Measurements from ENCODE around the gene DNAH1.

DNAH1 gene

GRCh38 chr3:52343946-52344600, 28.0 kb downstream of the DNAH1 start:
- DNase-seq = no peak

GRCh38 chr3:52345521-52346109, 29.5 kb downstream of the DNAH1 start:
- DNase-seq = no peak

- no peak for DNase-seq
Observed at GRCh38 chr3:52346623-52347530, 30.8 kb downstream of the DNAH1 start.

- DNase-seq = no peak
Observed at GRCh38 chr3:52347716-52348635, 31.9 kb downstream of the DNAH1 start.

GRCh38 chr3:52349131-52349530, 33.0 kb downstream of the DNAH1 start:
- no peak for DNase-seq

- DNase-seq = no peak
Observed at GRCh38 chr3:52349611-52350395, 33.7 kb downstream of the DNAH1 start.

GRCh38 chr3:52350416-52350815, 34.3 kb downstream of the DNAH1 start:
- no peak for DNase-seq

- DNase-seq = no peak
Observed at GRCh38 chr3:52350981-52351761, 35.1 kb downstream of the DNAH1 start.

- no peak for DNase-seq
Observed at GRCh38 chr3:52351762-52352368, 35.7 kb downstream of the DNAH1 start.

- DNase-seq = no peak
Observed at GRCh38 chr3:52352566-52352965, 36.4 kb downstream of the DNAH1 start.

- no peak for DNase-seq
Observed at GRCh38 chr3:52353291-52353855, 37.3 kb downstream of the DNAH1 start.

GRCh38 chr3:52354676-52355075, 38.6 kb downstream of the DNAH1 start:
- DNase-seq = no peak

- DNase-seq = no peak
Observed at GRCh38 chr3:52355526-52355925, 39.4 kb downstream of the DNAH1 start.

GRCh38 chr3:52356126-52356525, 40.0 kb downstream of the DNAH1 start:
- DNase-seq = no peak

- no peak for DNase-seq
Observed at GRCh38 chr3:52357151-52358080, 41.3 kb downstream of the DNAH1 start.

GRCh38 chr3:52358362-52358940, 42.3 kb downstream of the DNAH1 start:
- DNase-seq = no peak

GRCh38 chr3:52359116-52359855, 43.2 kb downstream of the DNAH1 start:
- no peak for DNase-seq

- no peak for DNase-seq
Observed at GRCh38 chr3:52361011-52361410, 44.9 kb downstream of the DNAH1 start.

Measured in hematopoietic multipotent progenitor cell treated with erythropoietin and hydrocortisone succinate and interleukin-3 and kit ligand, for 4 days (in vitro differentiated cells).